HEK293 (cell line): Measurements from ENCODE around the gene B4GALNT3.
A peak's percentile ranks its signal among the peaks of the same experiment; 100 is the strongest.

Experiments
- EGR2 ChIP-seq: fragments of 450-650 bp; formaldehyde crosslinking; IDR thresholded peaks from 2 replicates; pipeline ENCODE4 v1.5.1; 2016; ENCODE audit warnings: low read depth, missing biosample characterization, missing genetic modification characterization
- FEZF1 ChIP-seq: fragments of 450-650 bp; formaldehyde crosslinking; IDR thresholded peaks from 2 replicates; pipeline ENCODE4 v1.5.1; 2016; ENCODE audit warnings: missing biosample characterization, missing genetic modification characterization
- GLIS2 ChIP-seq: fragments of 450-650 bp; formaldehyde crosslinking; IDR thresholded peaks from 2 replicates; pipeline ENCODE4 v1.5.1; 2016; ENCODE audit warnings: missing biosample characterization, missing genetic modification characterization
- INSM2 ChIP-seq: fragments of 450-650 bp; formaldehyde crosslinking; IDR thresholded peaks from 2 replicates; pipeline ENCODE4 v1.5.1; 2016; ENCODE audit warnings: missing biosample characterization, missing genetic modification characterization
- KLF17 ChIP-seq: fragments of 450-650 bp; formaldehyde crosslinking; IDR thresholded peaks from 2 replicates; pipeline ENCODE4 v1.5.1; 2016; ENCODE audit warnings: missing biosample characterization, missing genetic modification characterization
- PATZ1 ChIP-seq: fragments of 450-650 bp; formaldehyde crosslinking; IDR thresholded peaks from 2 replicates; pipeline ENCODE4 v1.5.1; 2016; ENCODE audit warnings: missing biosample characterization, missing genetic modification characterization
- REPIN1 ChIP-seq: fragments of 450-650 bp; formaldehyde crosslinking; IDR thresholded peaks from 2 replicates; pipeline ENCODE4 v1.5.1; 2017; ENCODE audit warnings: missing biosample characterization, missing genetic modification characterization, low read depth
- YY1 ChIP-seq: fragments of 450-650 bp; formaldehyde crosslinking; IDR thresholded peaks from 2 replicates; pipeline ENCODE4 v1.5.1; 2018; ENCODE audit warnings: missing biosample characterization, missing genetic modification characterization
- YY2 ChIP-seq: fragments of 450-650 bp; formaldehyde crosslinking; IDR thresholded peaks from 2 replicates; pipeline ENCODE4 v1.5.1; 2016; ENCODE audit warnings: missing biosample characterization, missing genetic modification characterization
- ZBTB26 ChIP-seq: fragments of 450-650 bp; formaldehyde crosslinking; optimal IDR thresholded peaks from 2 replicates; pipeline ENCODE3; 2016; ENCODE audit warnings: missing biosample characterization, mild to moderate bottlenecking, missing genetic modification characterization
- ZEB2 ChIP-seq: fragments of 450-650 bp; formaldehyde crosslinking; IDR thresholded peaks from 2 replicates; pipeline ENCODE4 v1.5.1; 2016; ENCODE audit warnings: missing biosample characterization, missing genetic modification characterization
- ZFHX2 ChIP-seq: fragments of 450-650 bp; formaldehyde crosslinking; conservative IDR thresholded peaks from 2 replicates; pipeline ENCODE4 v1.5.1; 2016; ENCODE audit warnings: missing biosample characterization, missing genetic modification characterization
- ZNF114 ChIP-seq: fragments of 450-650 bp; formaldehyde crosslinking; IDR thresholded peaks from 2 replicates; pipeline ENCODE4 v1.5.0; 2017; ENCODE audit warnings: missing biosample characterization, missing genetic modification characterization
- ZNF121 ChIP-seq: fragments of 450-650 bp; formaldehyde crosslinking; IDR thresholded peaks from 2 replicates; pipeline ENCODE4 v1.5.1; 2016; ENCODE audit warnings: missing biosample characterization, missing genetic modification characterization
- ZNF184 ChIP-seq: fragments of 450-650 bp; IDR thresholded peaks from 2 replicates; pipeline ENCODE4 v1.5.1; 2018; ENCODE audit warnings: missing biosample characterization, mild to moderate bottlenecking, missing genetic modification characterization
- ZNF223 ChIP-seq: fragments of 450-650 bp; formaldehyde crosslinking; IDR thresholded peaks from 2 replicates; pipeline ENCODE4 v1.5.1; 2016; ENCODE audit warnings: missing biosample characterization, missing genetic modification characterization
- ZNF280D ChIP-seq: fragments of 450-650 bp; formaldehyde crosslinking; IDR thresholded peaks from 2 replicates; pipeline ENCODE4 v1.5.1; 2016; ENCODE audit warnings: missing biosample characterization, missing genetic modification characterization
- ZNF292 ChIP-seq: fragments of 450-650 bp; formaldehyde crosslinking; IDR thresholded peaks from 2 replicates; pipeline ENCODE4 v1.5.1; 2016; ENCODE audit warnings: low read depth, missing biosample characterization, missing genetic modification characterization, borderline replicate concordance
- ZNF335 ChIP-seq: fragments of 450-650 bp; formaldehyde crosslinking; conservative IDR thresholded peaks from 2 replicates; pipeline ENCODE4 v1.5.1; 2016; ENCODE audit warnings: missing biosample characterization, missing genetic modification characterization
- ZNF394 ChIP-seq: fragments of 450-650 bp; formaldehyde crosslinking; IDR thresholded peaks from 2 replicates; pipeline ENCODE4 v1.5.1; 2016; ENCODE audit warnings: missing biosample characterization, missing genetic modification characterization, mild to moderate bottlenecking, moderate library complexity, borderline replicate concordance
- ZNF433 ChIP-seq: fragments of 450-650 bp; formaldehyde crosslinking; IDR thresholded peaks from 2 replicates; pipeline ENCODE4 v1.5.1; 2016; ENCODE audit warnings: missing biosample characterization, missing genetic modification characterization, low read depth
- ZNF449 ChIP-seq: fragments of 450-650 bp; formaldehyde crosslinking; IDR thresholded peaks from 2 replicates; pipeline ENCODE4 v1.5.1; 2017; ENCODE audit warnings: missing biosample characterization, mild to moderate bottlenecking, missing genetic modification characterization, moderate library complexity
- ZNF510 ChIP-seq: fragments of 450-650 bp; formaldehyde crosslinking; IDR thresholded peaks from 2 replicates; pipeline ENCODE4 v1.5.1; 2018; ENCODE audit warnings: mild to moderate bottlenecking, missing genetic modification characterization, missing biosample characterization; ENCODE audit not compliant: insufficient replicate concordance
- ZNF580 ChIP-seq: fragments of 450-650 bp; formaldehyde crosslinking; IDR thresholded peaks from 2 replicates; pipeline ENCODE4 v1.5.1; 2016; ENCODE audit warnings: missing biosample characterization, missing genetic modification characterization
- ZNF629 ChIP-seq: fragments of 450-650 bp; formaldehyde crosslinking; IDR thresholded peaks from 2 replicates; pipeline ENCODE4 v1.5.1; 2017; ENCODE audit warnings: missing biosample characterization, missing genetic modification characterization
- ZNF704 ChIP-seq: fragments of 450-650 bp; formaldehyde crosslinking; IDR thresholded peaks from 2 replicates; pipeline ENCODE4 v1.5.1; 2016; ENCODE audit warnings: missing biosample characterization, missing genetic modification characterization
- ZXDB ChIP-seq: fragments of 450-650 bp; formaldehyde crosslinking; IDR thresholded peaks from 2 replicates; pipeline ENCODE4 v1.5.1; 2016; ENCODE audit warnings: missing biosample characterization, missing genetic modification characterization

The B4GALNT3 gene

GRCh38 chr12:575948-576614 lies 116.3 kb downstream of the B4GALNT3 start (continued):
- 0 out of 2 replicates have a peak, but pooled peaks have one; percentile 15 for TF ChIP-seq INSM2
- no peak for TF ChIP-seq ZNF184 (tag by site-specific recombination)
- TF ChIP-seq ZNF292 (tag by site-specific recombination): no peak
- TF ChIP-seq ZNF114: no peak
- no peak for TF ChIP-seq ZNF280D
- peak; percentile 89 for TF ChIP-seq ZEB2 (tag by site-specific recombination)
- TF ChIP-seq PATZ1 (tag by site-specific recombination): peak; percentile 89
- peak; percentile 82 for TF ChIP-seq ZXDB (tag by site-specific recombination)
- 0 out of 2 replicates have a peak, but pooled peaks have one; percentile 37 for TF ChIP-seq ZFHX2 (tag by site-specific recombination)
- no peak for TF ChIP-seq REPIN1
- TF ChIP-seq ZNF223 (tag by site-specific recombination): no peak
- TF ChIP-seq EGR2 (tag by site-specific recombination): peak; percentile 41; the same call in 1 of the 2 replicates
- TF ChIP-seq ZNF629: peak; percentile 54; the same call in 1 of the 2 replicates
- peak; percentile 88 for TF ChIP-seq ZNF335 (tag by site-specific recombination)
- TF ChIP-seq ZNF121 (tag by site-specific recombination): no peak; the same call in 1 of the 2 replicates
- TF ChIP-seq YY2 (tag by site-specific recombination): no peak
- peak; percentile 96 for TF ChIP-seq GLIS2 (tag by site-specific recombination)
- 0 out of 2 replicates have a peak, but pooled peaks have one; percentile 48 for TF ChIP-seq KLF17 (tag by site-specific recombination)
- no peak for TF ChIP-seq ZNF510 (tag by site-specific recombination)
- TF ChIP-seq ZNF449 (tag by site-specific recombination): peak; percentile 62; the same call in 1 of the 2 replicates
- peak; percentile 71; the same call in 1 of the 2 replicates for TF ChIP-seq ZNF394 (tag by site-specific recombination)
- peak; percentile 77 for TF ChIP-seq ZBTB26 (tag by site-specific recombination)
- TF ChIP-seq YY1 (tag by site-specific recombination): 0 out of 2 replicates have a peak, but pooled peaks have one; percentile 44
- TF ChIP-seq ZNF433 (tag by site-specific recombination): no peak
- TF ChIP-seq FEZF1 (tag by site-specific recombination): no peak
- TF ChIP-seq ZNF704 (tag by site-specific recombination): no peak
- peak; percentile 67 for TF ChIP-seq ZNF580 (tag by site-specific recombination)
